ENCODE results near the gene TMEM139.

Gene TMEM139

GRCh38 chr7:143284591-143285469 lies at the start of gene TMEM139:
TMEM139 (plus strand) TSS chr7:143284958; CDS start chr7:143285958, 1,000 bp downstream.
- DNase-seq (ENCODE audit: low spot score): peak; percentile 93

GRCh38 chr7:143235561-143235960 lies 49.2 kb upstream of the TMEM139 start:
- no peak for DNase-seq (ENCODE audit: low spot score)

GRCh38 chr7:143236408-143236990 lies 48.3 kb upstream of the TMEM139 start:
- DNase-seq (ENCODE audit: low spot score): no peak

GRCh38 chr7:143237366-143237765 lies 47.4 kb upstream of the TMEM139 start:
- no peak for DNase-seq (ENCODE audit: low spot score)

GRCh38 chr7:143238289-143238980 lies 46.3 kb upstream of the TMEM139 start:
- DNase-seq (ENCODE audit: low spot score): no peak

GRCh38 chr7:143239813-143240212 lies 44.9 kb upstream of the TMEM139 start:
- DNase-seq (ENCODE audit: low spot score): no peak

GRCh38 chr7:143240291-143241168 lies 44.2 kb upstream of the TMEM139 start:
- peak; percentile 83 for DNase-seq (ENCODE audit: low spot score)

GRCh38 chr7:143242306-143242705 lies 42.5 kb upstream of the TMEM139 start:
- no peak for DNase-seq (ENCODE audit: low spot score)

GRCh38 chr7:143243111-143243510 lies 41.6 kb upstream of the TMEM139 start:
- peak; percentile 30 for DNase-seq (ENCODE audit: low spot score)

- DNase-seq (ENCODE audit: low spot score): no peak
Observed at GRCh38 chr7:143243614-143244013, 41.1 kb upstream of the TMEM139 start.

- no peak for DNase-seq (ENCODE audit: low spot score)
Observed at GRCh38 chr7:143244321-143244720, 40.4 kb upstream of the TMEM139 start.

GRCh38 chr7:143245123-143245522 lies 39.6 kb upstream of the TMEM139 start:
- DNase-seq (ENCODE audit: low spot score): peak; percentile 18

GRCh38 chr7:143247372-143247771 lies 37.4 kb upstream of the TMEM139 start:
- no peak for DNase-seq (ENCODE audit: low spot score)

- no peak for DNase-seq (ENCODE audit: low spot score)
Observed at GRCh38 chr7:143248761-143249354, 35.9 kb upstream of the TMEM139 start.

- no peak for DNase-seq (ENCODE audit: low spot score)
Observed at GRCh38 chr7:143250199-143250598, 34.6 kb upstream of the TMEM139 start.

- no peak for DNase-seq (ENCODE audit: low spot score)
Observed at GRCh38 chr7:143250822-143251221, 33.9 kb upstream of the TMEM139 start.

- no peak for DNase-seq (ENCODE audit: low spot score)
Observed at GRCh38 chr7:143252006-143252405, 32.8 kb upstream of the TMEM139 start.

- DNase-seq (ENCODE audit: low spot score): no peak
Observed at GRCh38 chr7:143255564-143255963, 29.2 kb upstream of the TMEM139 start.

- no peak for DNase-seq (ENCODE audit: low spot score)
Observed at GRCh38 chr7:143256325-143256724, 28.4 kb upstream of the TMEM139 start.

- DNase-seq (ENCODE audit: low spot score): no peak
Observed at GRCh38 chr7:143256932-143257331, 27.8 kb upstream of the TMEM139 start.

- DNase-seq (ENCODE audit: low spot score): peak; percentile 46
Observed at GRCh38 chr7:143257501-143257900, 27.3 kb upstream of the TMEM139 start.

Data from SW480 (cell line).